Measurements from ENCODE around the gene DIP2B. TPM values are rescaled to one million over a fixed set of nuclear protein-coding genes. Genes with fewer than 3 reads are reported as not detected.

The DIP2B gene
- total RNA-seq, 1 donor from 2014 or later = 9.4 TPM

DNA sequence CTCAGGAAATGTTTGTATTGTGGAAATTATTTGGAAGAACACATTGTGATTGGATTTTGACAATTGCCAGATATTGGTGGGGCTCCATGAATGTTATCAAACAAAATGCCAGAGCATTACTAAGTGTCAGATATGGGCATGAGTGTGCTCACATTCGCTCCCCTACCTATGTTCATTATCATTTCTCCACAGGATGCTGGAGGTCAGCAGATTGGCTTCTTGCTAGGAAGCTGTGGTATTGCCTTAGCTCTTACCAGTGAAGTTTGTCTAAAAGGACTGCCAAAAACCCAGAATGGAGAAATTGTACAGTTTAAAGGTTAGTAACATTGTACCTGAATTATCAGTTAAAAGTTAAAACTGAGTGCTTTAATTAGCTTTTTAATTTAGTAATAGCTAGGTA is 180.9 kb downstream of the DIP2B start:
- intact Hi-C loops (cut with DNase I) = no loop called here
- ATAC-seq = no peak
- no peak for DNase-seq (ENCODE audit: missing footprints)

DNA sequence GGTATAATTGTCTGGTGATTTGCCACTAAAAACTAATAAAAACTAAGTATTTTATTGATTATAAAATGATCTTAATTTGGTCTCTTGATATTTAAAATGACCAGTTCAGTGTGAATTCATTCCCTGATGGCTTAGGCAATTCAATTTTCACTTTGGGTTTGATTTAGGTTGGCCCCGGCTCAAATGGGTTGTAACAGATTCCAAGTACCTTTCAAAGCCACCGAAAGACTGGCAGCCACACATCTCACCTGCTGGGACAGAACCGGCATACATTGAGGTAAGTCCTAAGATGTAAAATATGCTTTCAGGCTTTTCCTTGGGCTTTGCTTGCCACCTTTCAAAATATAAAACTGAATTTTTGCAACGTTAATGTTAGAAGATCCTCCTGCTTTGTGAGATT is 181.6 kb downstream of the DIP2B start:
- DNase-seq (ENCODE audit: missing footprints) (no peak), ATAC-seq (no peak)
- intact Hi-C loops (cut with DNase I) = no loop called here

GRCh38 chr12:50686976-50687375 is 182.2 kb downstream of the DIP2B start:
- ATAC-seq = no peak
- intact Hi-C loops (cut with DNase I) = no loop called here
- DNase-seq (ENCODE audit: missing footprints) = no peak

- intact Hi-C loops (cut with DNase I) = no loop called here
- ATAC-seq (no peak), DNase-seq (ENCODE audit: missing footprints) (no peak)
These were observed 184.7 kb downstream of the DIP2B start for GRCh38 chr12:50689437-50689836.

GRCh38 chr12:50690925-50691324 is 186.1 kb downstream of the DIP2B start:
- peak; percentile 86 for ATAC-seq
- DNase-seq (ENCODE audit: missing footprints) = no peak
- intact Hi-C loops (cut with DNase I) = no loop called here

DNA sequence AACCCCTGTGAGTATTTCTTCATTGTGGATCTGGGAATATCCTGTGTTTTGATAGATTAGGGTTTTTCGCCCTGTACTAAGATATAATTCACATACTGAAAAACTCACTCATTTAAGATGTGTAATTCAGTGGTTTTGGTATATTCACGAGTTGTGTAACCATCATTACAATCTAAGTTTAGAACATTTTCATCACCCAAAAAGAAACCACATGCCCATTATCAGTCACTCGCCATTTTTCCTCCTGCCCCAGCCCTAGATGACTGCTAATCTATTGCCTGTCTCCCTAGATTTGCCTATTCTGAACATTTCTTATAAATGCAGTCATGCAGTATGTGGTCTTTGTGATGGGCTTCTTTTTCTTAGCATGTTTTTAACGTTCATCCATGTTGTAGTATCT is 191.2 kb downstream of the DIP2B start:
- no peak for DNase-seq (ENCODE audit: missing footprints)
- intact Hi-C loops (cut with DNase I) = no loop called here
- no peak for ATAC-seq

- intact Hi-C loops (cut with DNase I) = no loop called here
- ATAC-seq (no peak), DNase-seq (ENCODE audit: missing footprints) (no peak)
These were observed 192.1 kb downstream of the DIP2B start for GRCh38 chr12:50696931-50697330.

- intact Hi-C loops (cut with DNase I) = no loop called here
- ATAC-seq = no peak
These were observed 194.4 kb downstream of the DIP2B start for GRCh38 chr12:50699154-50699553.

DNA sequence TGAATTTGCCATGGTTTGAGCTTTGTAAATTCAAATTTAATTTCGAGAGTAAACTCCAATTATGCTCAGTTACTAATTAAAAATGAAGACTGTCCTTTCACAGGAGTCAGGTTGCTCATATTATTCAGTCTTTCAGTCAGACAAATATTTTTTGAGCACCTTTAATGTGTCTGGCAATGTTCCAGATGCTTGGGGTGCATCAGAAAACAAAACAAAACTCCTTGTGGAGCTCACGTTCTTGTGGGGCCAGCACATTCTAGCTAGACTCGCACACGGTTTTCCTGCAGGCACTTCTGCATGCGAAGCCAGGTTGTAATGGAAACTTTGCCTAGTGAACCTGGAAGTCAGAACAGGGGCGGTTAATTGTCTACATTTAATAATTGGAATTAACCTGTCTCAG is 195.2 kb downstream of the DIP2B start:
- DNase-seq (ENCODE audit: missing footprints) (no peak), ATAC-seq (no peak)
- intact Hi-C loops (cut with DNase I) = no loop called here

More at GRCh38 chr12:50699154-50699553, 194.4 kb downstream of the DIP2B start:
- DNase-seq (ENCODE audit: missing footprints) = no peak

GRCh38 chr12:50706606-50707005 is 201.8 kb downstream of the DIP2B start:
- ATAC-seq = no peak

GRCh38 chr12:50707396-50707795 is 202.6 kb downstream of the DIP2B start:
- intact Hi-C loops (cut with DNase I) = no loop called here
- ATAC-seq (peak; percentile 76), DNase-seq (ENCODE audit: missing footprints) (no peak)

More at GRCh38 chr12:50706606-50707005, 201.8 kb downstream of the DIP2B start:
- intact Hi-C loops (cut with DNase I) = no loop called here
- DNase-seq (ENCODE audit: missing footprints) = no peak

GRCh38 chr12:50708631-50709030 is 203.8 kb downstream of the DIP2B start:
- intact Hi-C loops (cut with DNase I) = no loop called here
- ATAC-seq = no peak

DNA sequence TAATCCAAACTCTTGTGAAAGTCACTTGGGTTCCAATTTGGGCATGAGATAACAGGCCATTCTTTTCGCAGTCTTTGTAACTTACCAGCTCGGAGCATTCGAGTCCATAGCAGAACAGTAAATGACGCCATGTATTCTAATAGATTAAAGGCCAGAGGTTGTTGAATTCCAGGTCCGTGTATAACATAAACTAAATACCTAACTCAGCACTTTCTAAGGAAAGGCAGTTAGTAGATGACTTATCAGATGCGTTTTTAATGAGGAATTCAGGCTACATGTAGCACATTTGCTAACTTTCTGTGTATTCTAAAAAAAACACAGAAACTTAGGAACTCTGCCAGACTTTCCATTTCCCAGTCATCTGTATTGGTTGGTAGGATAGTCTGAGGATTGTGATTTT is 206.3 kb downstream of the DIP2B start:
- no peak for DNase-seq (ENCODE audit: missing footprints)
- intact Hi-C loops (cut with DNase I) = no loop called here
- no peak for ATAC-seq

More at GRCh38 chr12:50708631-50709030, 203.8 kb downstream of the DIP2B start:
- DNase-seq (ENCODE audit: missing footprints) = no peak

DNA sequence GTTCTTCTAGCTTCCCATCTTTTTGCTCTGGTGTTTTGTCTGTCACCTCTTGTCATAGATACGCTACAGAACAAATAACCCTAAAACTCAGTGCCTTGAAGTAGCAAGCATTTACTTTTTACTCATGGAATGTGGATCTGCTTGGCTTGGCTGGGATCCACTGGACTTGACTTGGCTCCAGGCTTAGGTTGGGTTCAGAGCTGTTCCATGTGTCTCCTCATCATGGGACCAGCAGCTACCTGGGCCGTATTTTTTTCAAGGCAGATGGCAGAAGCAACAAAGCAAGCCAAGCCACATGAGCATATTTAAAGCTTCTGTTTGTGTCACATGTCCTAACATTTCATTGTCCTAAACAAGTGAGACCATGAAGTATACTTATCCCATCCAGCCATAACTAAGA is 210.4 kb downstream of the DIP2B start:
- ATAC-seq = no peak
- intact Hi-C loops (cut with DNase I) = no loop called here
- DNase-seq (ENCODE audit: missing footprints) = no peak

- intact Hi-C loops (cut with DNase I) = no loop called here
- no peak for DNase-seq (ENCODE audit: missing footprints)
- ATAC-seq = no peak
These were observed 214.0 kb downstream of the DIP2B start for GRCh38 chr12:50718760-50719159.

DNA sequence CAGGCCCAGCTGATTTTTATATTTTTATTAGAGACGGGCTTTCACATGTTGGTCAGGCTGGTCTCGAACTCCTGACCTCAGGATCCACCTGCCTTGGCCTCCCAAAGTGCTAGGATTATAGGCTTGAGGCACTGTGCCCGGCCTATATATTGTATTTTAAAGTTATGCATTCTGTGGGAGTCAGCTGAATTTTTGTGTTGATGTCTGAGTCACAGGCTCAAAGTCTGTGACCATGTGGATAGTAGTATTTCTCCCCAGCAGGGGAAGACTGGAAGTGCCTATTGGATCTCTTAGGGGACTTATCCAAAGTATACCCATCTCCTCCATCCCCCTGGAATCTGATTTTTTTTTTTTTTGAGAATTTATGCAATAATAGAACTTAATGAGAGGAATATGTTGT is 215.3 kb downstream of the DIP2B start:
- intact Hi-C loops (cut with DNase I) = no loop called here
- no peak for DNase-seq (ENCODE audit: missing footprints)
- no peak for ATAC-seq

DNA sequence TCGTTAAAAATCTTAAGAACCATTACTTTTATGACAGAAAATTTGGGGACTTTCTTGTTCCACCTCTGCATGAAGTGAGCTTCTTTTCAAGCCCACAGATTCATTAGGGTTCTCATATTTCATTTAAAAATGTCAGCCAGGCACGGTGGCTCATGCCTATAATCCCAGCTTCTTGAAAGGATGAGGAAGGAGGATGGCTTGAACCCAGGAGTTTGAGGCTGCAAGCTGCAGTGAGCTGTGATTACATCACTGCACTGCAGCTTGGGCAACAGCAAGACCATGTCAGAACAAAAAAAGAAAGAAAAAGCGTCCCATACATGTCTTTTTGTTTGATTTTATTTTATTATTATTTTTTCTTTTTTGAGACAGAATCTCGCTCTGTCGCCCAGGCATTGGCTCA is 215.7 kb downstream of the DIP2B start:
- no peak for ATAC-seq
- intact Hi-C loops (cut with DNase I) = no loop called here
- DNase-seq (ENCODE audit: missing footprints) = no peak

DNA sequence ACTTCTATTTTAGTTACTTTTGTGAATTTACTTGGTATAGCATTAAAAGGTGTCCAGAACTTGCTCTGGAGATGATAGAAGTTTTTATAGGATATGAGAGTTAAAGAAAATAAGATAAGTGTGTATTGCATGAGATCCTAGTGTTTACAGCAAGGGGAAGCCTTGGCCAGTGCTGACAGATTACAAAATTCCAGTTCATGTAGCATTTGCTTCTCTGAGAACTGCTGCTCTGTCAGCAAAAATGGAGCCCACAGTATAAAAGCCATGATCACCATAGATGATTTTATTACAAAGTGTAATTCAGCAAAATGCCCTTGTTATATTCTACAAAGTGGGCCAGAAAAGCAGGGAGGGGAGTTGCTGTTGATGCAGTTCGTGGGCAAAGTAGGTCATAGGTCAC is 219.1 kb downstream of the DIP2B start:
- ATAC-seq (no peak), DNase-seq (ENCODE audit: missing footprints) (no peak)
- intact Hi-C loops (cut with DNase I) = no loop called here

- DNase-seq (ENCODE audit: missing footprints) = no peak
- ATAC-seq = no peak
- intact Hi-C loops (cut with DNase I) = loop anchor here (5.0 kb wide), 1 partner anchor 218 kb away; no protein-coding TSS in a partner anchor
These were observed 220.5 kb downstream of the DIP2B start for GRCh38 chr12:50725011-50725942.

DNA sequence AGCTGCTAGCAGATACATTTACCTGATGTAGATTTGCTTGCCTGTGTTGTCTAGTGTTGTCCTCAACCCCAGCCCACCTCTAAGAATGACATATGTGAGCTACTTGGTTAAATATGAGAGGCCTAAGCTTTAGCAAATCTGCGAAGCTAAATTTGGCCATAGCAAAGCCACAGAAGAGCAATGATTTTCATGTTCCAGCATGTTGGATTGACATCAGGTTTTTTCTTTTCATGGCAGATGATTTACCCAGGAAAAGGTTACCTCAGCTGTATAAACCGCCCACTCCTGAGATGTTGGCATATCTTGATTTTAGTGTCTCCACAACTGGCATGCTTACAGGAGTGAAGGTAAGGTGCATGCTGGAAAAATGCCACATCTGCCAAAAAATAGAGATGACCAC is 222.7 kb downstream of the DIP2B start:
- ATAC-seq = no peak

More for the DNA sequence above, 222.7 kb downstream of the DIP2B start:
- no peak for DNase-seq (ENCODE audit: missing footprints)
- intact Hi-C loops (cut with DNase I) = loop anchor here (5.0 kb wide), 1 partner anchor 220 kb away; no protein-coding TSS in a partner anchor

Data from Right ventricle myocardium inferior (tissue), 1 donor.